Spinal cord (tissue), 10 donors: Measurements from ENCODE around the gene NID1. TPM values are rescaled to one million over a fixed set of nuclear protein-coding genes. Genes with fewer than 3 reads are reported as not detected.

Experiments used
- DNase-seq, 6 donors: peaks; one replicate each; pipeline versions ENCODE4 v3.0.0 to v3.0.0-alpha.2; 2013 to 2015; ENCODE audit warnings: low spot score in 6 of 6, low read depth in 4 of 6
- H3K27ac ChIP-seq: one replicate; pipeline ENCODE4 v1.5.1; 2013; ENCODE audit warnings: low read depth, low read length, control low read depth
- H3K27me3 ChIP-seq: one replicate; pipeline ENCODE4 v1.6.1; 2013; ENCODE audit warnings: low read length; ENCODE audit not compliant: control insufficient read depth, insufficient read depth
- H3K36me3 ChIP-seq: one replicate; pipeline ENCODE4 v1.6.1; 2013; ENCODE audit warnings: low read length; ENCODE audit not compliant: control insufficient read depth, insufficient read depth
- H3K4me1 ChIP-seq: one replicate; pipeline ENCODE4 v1.6.1; 2013; ENCODE audit warnings: low read length; ENCODE audit not compliant: control insufficient read depth, insufficient read depth
- H3K4me3 ChIP-seq: one replicate; pipeline ENCODE4 v1.5.1; 2013; ENCODE audit warnings: low read depth, low read length, control low read depth
- H3K9me3 ChIP-seq: one replicate; pipeline ENCODE4 v1.6.1; 2013; ENCODE audit warnings: low read length; ENCODE audit not compliant: control insufficient read depth, insufficient read depth
- WGBS: methylation state at CpG from one replicate; pipeline ENCODE4 v1.1.5; 2013; ENCODE audit warnings: missing lambda C conversion rate; ENCODE audit not compliant: insufficient coverage; 5-methylcytosine and 5-hydroxymethylcytosine counted together
- polyA plus RNA-seq, 2 donors: library from polyadenylated mRNA; unstranded; fragments of 120-200 nt; gene quantifications; one replicate each; pipeline ENCODE4 v1.2.1, GENCODE V29; 2013; ENCODE audit not compliant: insufficient read length in 2 of 2
- total RNA-seq, 2 donors: library from RNA; depleted of rRNA in 1 of 2; stranded (reverse); fragments of 120-200 nt in 1 of 2; fragments of >200 nt in 1 of 2; gene quantifications; one replicate each; pipeline versions ENCODE4 v1.2.3 to v1.2.4, GENCODE V29; 2013 to 2014
- donor health status: healthy.

The NID1 gene
- total and polyA plus RNA-seq, 4 donors: 92.7 to 160 (median 95.3) TPM

GRCh38 chr1:235996048-235996785, 68.7 kb downstream of the NID1 start:
- no peaks in the 10 kb centered on the region for H3K9me3 ChIP-seq
- H3K27me3 ChIP-seq: no peaks in the 10 kb centered on the region
- H3K4me3 ChIP-seq: no peak overlapping the region
- DNase-seq: peak in 1 of 6 donors; percentile 28
- no peak overlapping the region for H3K27ac ChIP-seq
- peaks cover 12% of the 10 kb centered on the region for H3K36me3 ChIP-seq
- 94% methylated on average over 2 of the region's 4 CpGs for WGBS
- H3K4me1 ChIP-seq: no peaks in the 10 kb centered on the region

GRCh38 chr1:235995511-235995910, 69.4 kb downstream of the NID1 start:
- Histone ChIP-seq H3K36me3 (peaks cover 18% of the 10 kb centered on the region), H3K27ac (no peak overlapping the region), H3K27me3 (no peaks in the 10 kb centered on the region), H3K4me3 (no peak overlapping the region), H3K9me3 (peaks cover 2% of the 10 kb centered on the region), H3K4me1 (no peaks in the 10 kb centered on the region)
- WGBS: 88% methylated on average over 2 of the region's 3 CpGs
- no peak for DNase-seq

GRCh38 chr1:235993652-235994051, 71.2 kb downstream of the NID1 start:
- Histone ChIP-seq H3K4me3 (no peak overlapping the region), H3K4me1 (no peaks in the 10 kb centered on the region), H3K27me3 (no peaks in the 10 kb centered on the region), H3K9me3 (peaks cover 10% of the 10 kb centered on the region), H3K36me3 (peaks cover 18% of the 10 kb centered on the region), H3K27ac (no peak overlapping the region)
- 97% methylated on average over 24 of the region's 31 CpGs for WGBS
- no peak for DNase-seq

GRCh38 chr1:235992868-235993267, 72.0 kb downstream of the NID1 start:
- no peaks in the 10 kb centered on the region for H3K4me1 ChIP-seq
- H3K36me3 ChIP-seq: peaks cover 18% of the 10 kb centered on the region
- WGBS: 87% methylated on average over 6 of the region's 7 CpGs
- peaks cover 12% of the 10 kb centered on the region for H3K9me3 ChIP-seq
- no peak for DNase-seq
- no peaks in the 10 kb centered on the region for H3K27me3 ChIP-seq
- no peak overlapping the region for H3K27ac ChIP-seq
- H3K4me3 ChIP-seq: no peak overlapping the region

GRCh38 chr1:235992346-235992745, 72.5 kb downstream of the NID1 start:
- H3K4me3 ChIP-seq: no peak overlapping the region
- H3K27ac ChIP-seq: no peak overlapping the region
- peaks cover 12% of the 10 kb centered on the region for H3K9me3 ChIP-seq
- 95% methylated on average over 11 of the region's 13 CpGs for WGBS
- H3K27me3 ChIP-seq: no peaks in the 10 kb centered on the region
- H3K36me3 ChIP-seq: peaks cover 18% of the 10 kb centered on the region
- H3K4me1 ChIP-seq: no peaks in the 10 kb centered on the region
- no peak for DNase-seq

GRCh38 chr1:235990330-235990795, 74.5 kb downstream of the NID1 start:
- Histone ChIP-seq H3K27ac (no peak overlapping the region), H3K9me3 (peaks cover 12% of the 10 kb centered on the region), H3K27me3 (no peaks in the 10 kb centered on the region), H3K36me3 (peaks cover 18% of the 10 kb centered on the region), H3K4me3 (no peak overlapping the region), H3K4me1 (no peaks in the 10 kb centered on the region)
- 90% methylated on average over 2 of the region's 3 CpGs for WGBS
- no peak for DNase-seq

- Histone ChIP-seq H3K9me3 (peaks cover 12% of the 10 kb centered on the region), H3K27ac (no peak overlapping the region), H3K27me3 (no peaks in the 10 kb centered on the region), H3K4me1 (no peaks in the 10 kb centered on the region), H3K4me3 (no peak overlapping the region), H3K36me3 (peaks cover 18% of the 10 kb centered on the region)
- no CpG with 5 or more reads among the region's 1 CpG for WGBS
- no peak for DNase-seq
Measured at GRCh38 chr1:235989105-235989504, 75.8 kb downstream of the NID1 start.

GRCh38 chr1:235986869-235987268, 78.0 kb downstream of the NID1 start:
- Histone ChIP-seq H3K27me3 (no peaks in the 10 kb centered on the region), H3K27ac (no peak overlapping the region), H3K36me3 (peaks cover 7% of the 10 kb centered on the region)

GRCh38 chr1:235984041-235984825, 80.7 kb downstream of the NID1 start:
- Histone ChIP-seq H3K27me3 (no peaks in the 10 kb centered on the region), H3K27ac (peak overlapping the region; percentile 83), H3K4me1 (peaks cover 17% of the 10 kb centered on the region), H3K9me3 (peaks cover 2% of the 10 kb centered on the region), H3K36me3 (peaks cover 15% of the 10 kb centered on the region), H3K4me3 (no peak overlapping the region)
- DNase-seq: peak in 2 of 6 donors; percentile 12 to 60
- WGBS: no CpG with 5 or more reads among the region's 6 CpGs

More at GRCh38 chr1:235986869-235987268, 78.0 kb downstream of the NID1 start:
- no peak for DNase-seq
- Histone ChIP-seq H3K4me3 (no peak overlapping the region), H3K9me3 (peaks cover 12% of the 10 kb centered on the region), H3K4me1 (no peaks in the 10 kb centered on the region)
- 100% methylated on average over 1 of the region's 3 CpGs for WGBS
